ENCODE data around the gene ZNF444.

ZNF444 gene

GRCh38 chr19:56107626-56108351 is 33.3 kb upstream of the ZNF444 start:
- no peak for DNase-seq (ENCODE audit: low read depth)

GRCh38 chr19:56108447-56109195 is 32.5 kb upstream of the ZNF444 start:
- no peak for DNase-seq (ENCODE audit: low read depth)

GRCh38 chr19:56109226-56109625 is 31.9 kb upstream of the ZNF444 start:
- DNase-seq (ENCODE audit: low read depth) = no peak

- no peak for DNase-seq (ENCODE audit: low read depth)
Observed at GRCh38 chr19:56110515-56111448, 30.3 kb upstream of the ZNF444 start.

- DNase-seq (ENCODE audit: low read depth) = peak; percentile 17
Observed at GRCh38 chr19:56111601-56112312, 29.3 kb upstream of the ZNF444 start.

- DNase-seq (ENCODE audit: low read depth) = no peak
Observed at GRCh38 chr19:56112313-56112709, 28.8 kb upstream of the ZNF444 start.

- no peak for DNase-seq (ENCODE audit: low read depth)
Observed at GRCh38 chr19:56113074-56113632, 27.9 kb upstream of the ZNF444 start.

- DNase-seq (ENCODE audit: low read depth) = no peak
Observed at GRCh38 chr19:56114051-56114777, 26.9 kb upstream of the ZNF444 start.

GRCh38 chr19:56114778-56115110 is 26.3 kb upstream of the ZNF444 start:
- no peak for DNase-seq (ENCODE audit: low read depth)

- DNase-seq (ENCODE audit: low read depth) = no peak
Observed at GRCh38 chr19:56115490-56115889, 25.6 kb upstream of the ZNF444 start.

- no peak for DNase-seq (ENCODE audit: low read depth)
Observed at GRCh38 chr19:56116606-56117005, 24.5 kb upstream of the ZNF444 start.

- DNase-seq (ENCODE audit: low read depth) = no peak
Observed at GRCh38 chr19:56117376-56117884, 23.7 kb upstream of the ZNF444 start.

- no peak for DNase-seq (ENCODE audit: low read depth)
Observed at GRCh38 chr19:56117889-56118288, 23.2 kb upstream of the ZNF444 start.

GRCh38 chr19:56118666-56119581 is 22.2 kb upstream of the ZNF444 start:
- DNase-seq (ENCODE audit: low read depth) = no peak

GRCh38 chr19:56119582-56119978 is 21.5 kb upstream of the ZNF444 start:
- no peak for DNase-seq (ENCODE audit: low read depth)

- no peak for DNase-seq (ENCODE audit: low read depth)
Observed at GRCh38 chr19:56120002-56120370, 21.1 kb upstream of the ZNF444 start.

GRCh38 chr19:56120371-56121179 is 20.5 kb upstream of the ZNF444 start:
- DNase-seq (ENCODE audit: low read depth) = peak; percentile 72
